MM.1S (cell line): ENCODE results near the gene LIMCH1.
"Not testable (repeated sequence)": the region's sequence is repeated elsewhere in the genome, so short reads cannot be mapped to it uniquely, and the experiment has no call there.

Experiments used
- DNase-seq: peaks from one replicate; pipeline ENCODE4 v3.0.0-alpha.2; 2015
- H2AFZ ChIP-seq: fragments of 300-600 bp; sonication (generic); 2 replicates; pipeline ENCODE4 v1.6.0; 2016; ENCODE audit warnings: antibody characterized with exemption, low read length
- H3F3A ChIP-seq: fragments of 300-600 bp; sonication (generic); 2 replicates; pipeline ENCODE4 v1.6.1; 2016; ENCODE audit warnings: mild to moderate bottlenecking, antibody characterized with exemption, low read length, moderate library complexity, mixed read lengths; ENCODE audit not compliant: insufficient read depth
- H3K27ac ChIP-seq: fragments of 300-600 bp; sonication (generic); 2 replicates; pipeline ENCODE4 v1.5.1; 2016; ENCODE audit warnings: mild to moderate bottlenecking, low read length
- H3K27me3 ChIP-seq: fragments of 300-600 bp; sonication (generic); replicated peaks from 2 replicates; pipeline ENCODE4 v1.6.0; 2016; ENCODE audit warnings: low read length; ENCODE audit not compliant: insufficient read depth
- H3K36me3 ChIP-seq: fragments of 300-600 bp; sonication (generic); replicated peaks from 2 replicates; pipeline ENCODE4 v1.6.1; 2016; ENCODE audit warnings: mild to moderate bottlenecking, low read length, mixed read lengths; ENCODE audit not compliant: insufficient read depth
- H3K4me1 ChIP-seq: fragments of 300-600 bp; sonication (generic); 2 replicates; pipeline ENCODE4 v1.6.1; 2016; ENCODE audit warnings: low read length, mixed read lengths
- H3K4me2 ChIP-seq: fragments of 300-600 bp; sonication (generic); 2 replicates; pipeline ENCODE4 v1.6.0; 2016; ENCODE audit warnings: low read depth, low read length
- H3K4me3 ChIP-seq: fragments of 300-600 bp; sonication (generic); 2 replicates; pipeline ENCODE4 v1.5.1; 2016; ENCODE audit warnings: low read length, mixed read lengths
- H3K79me2 ChIP-seq: fragments of 300-600 bp; sonication (generic); 2 replicates; pipeline ENCODE4 v1.6.1; 2016; ENCODE audit warnings: mixed run types, low read length, mixed read lengths
- H3K9ac ChIP-seq: fragments of 300-600 bp; sonication (generic); 2 replicates; pipeline ENCODE4 v1.6.1; 2016; ENCODE audit warnings: low read length, mixed read lengths
- H3K9me2 ChIP-seq: fragments of 300-600 bp; sonication (generic); replicated peaks from 2 replicates; pipeline ENCODE4 v1.6.1; 2016; ENCODE audit warnings: mild to moderate bottlenecking, low read length, mixed read lengths; ENCODE audit not compliant: insufficient read depth
- H3K9me3 ChIP-seq: fragments of 300-600 bp; sonication (generic); replicated peaks from 2 replicates; pipeline ENCODE4 v1.6.1; 2016; ENCODE audit warnings: mild to moderate bottlenecking, low read length, mixed read lengths; ENCODE audit not compliant: insufficient read depth
- H4K20me1 ChIP-seq: fragments of 300-600 bp; sonication (generic); 2 replicates; pipeline ENCODE4 v1.6.1; 2016; ENCODE audit warnings: mild to moderate bottlenecking, low read length, moderate library complexity, mixed read lengths; ENCODE audit not compliant: insufficient read depth
- CTCF ChIP-seq: fragments of 300-600 bp; sonication (generic); IDR thresholded peaks from 2 replicates; pipeline ENCODE4 v1.5.1; 2016; ENCODE audit warnings: antibody characterized with exemption, low read length, mixed read lengths
- EZH2 ChIP-seq: fragments of 300-600 bp; sonication (generic); optimal IDR thresholded peaks from 2 replicates; pipeline ENCODE3; 2017; ENCODE audit warnings: low read depth, mild to moderate bottlenecking, antibody characterized with exemption, low read length, mixed read lengths
- EZH2phosphoT487 ChIP-seq: fragments of 300-600 bp; sonication (generic); IDR thresholded peaks from 2 replicates; pipeline ENCODE4 v1.6.1; 2018; ENCODE audit warnings: antibody characterized with exemption, low read length

LIMCH1 gene

GRCh38 chr4:41703785-41704184 is 165.8 kb downstream of the LIMCH1 start:
- Histone ChIP-seq H3K4me3 (no peak overlapping the region), H3K9ac (no peak overlapping the region), H3K27ac (no peak overlapping the region), H3K79me2 (no peaks in the 10 kb centered on the region), H3K36me3 (no peaks in the 10 kb centered on the region), H3K9me2 (no peaks in the 10 kb centered on the region), H4K20me1 (no peaks in the 10 kb centered on the region), H3F3A (no peaks in the 10 kb centered on the region), H2AFZ (no peak overlapping the region), H3K9me3 (no peaks in the 10 kb centered on the region), H3K4me2 (no peak overlapping the region), H3K4me1 (no peaks in the 10 kb centered on the region), H3K27me3 (no peaks in the 10 kb centered on the region)
- DNase-seq, result no peak
- TF ChIP-seq CTCF (no peak), EZH2phosphoT487 (no peak), EZH2 (no peak)

GRCh38 chr4:41709844-41710481 is 172.0 kb downstream of the LIMCH1 start:
- no peak overlapping the region for H3K4me2 ChIP-seq
- no peak overlapping the region for H2AFZ ChIP-seq
- no peak for DNase-seq
- H3K36me3 ChIP-seq, result no peaks in the 10 kb centered on the region
- no peak overlapping the region for H3K9ac ChIP-seq
- no peak overlapping the region for H3K27ac ChIP-seq
- H4K20me1 ChIP-seq, result no peaks in the 10 kb centered on the region
- no peaks in the 10 kb centered on the region for H3K9me3 ChIP-seq
- no peaks in the 10 kb centered on the region for H3K27me3 ChIP-seq
- H3K4me1 ChIP-seq, result no peaks in the 10 kb centered on the region
- H3F3A ChIP-seq, result no peaks in the 10 kb centered on the region
- no peaks in the 10 kb centered on the region for H3K79me2 ChIP-seq
- H3K4me3 ChIP-seq, result no peak overlapping the region
- no peak for TF ChIP-seq CTCF
- no peak for TF ChIP-seq EZH2
- no peak for TF ChIP-seq EZH2phosphoT487
- no peaks in the 10 kb centered on the region for H3K9me2 ChIP-seq

GRCh38 chr4:41711654-41712053 is 173.7 kb downstream of the LIMCH1 start:
- not testable (repeated sequence) for H3F3A ChIP-seq, H3K9me2 ChIP-seq, H3K4me2 ChIP-seq, H3K9ac ChIP-seq, H3K27ac ChIP-seq, H4K20me1 ChIP-seq, H3K79me2 ChIP-seq, H2AFZ ChIP-seq, H3K9me3 ChIP-seq, H3K4me1 ChIP-seq, DNase-seq, H3K27me3 ChIP-seq, H3K4me3 ChIP-seq, H3K36me3 ChIP-seq

GRCh38 chr4:41712425-41712824 is 174.5 kb downstream of the LIMCH1 start:
- H3K4me1 ChIP-seq, result no peaks in the 10 kb centered on the region
- no peaks in the 10 kb centered on the region for H3K9me3 ChIP-seq
- H3K36me3 ChIP-seq, result no peaks in the 10 kb centered on the region
- H3K27ac ChIP-seq, result no peak overlapping the region
- no peak overlapping the region for H3K4me3 ChIP-seq
- no peaks in the 10 kb centered on the region for H3K27me3 ChIP-seq
- no peaks in the 10 kb centered on the region for H3F3A ChIP-seq
- H3K4me2 ChIP-seq, result no peak overlapping the region
- no peak overlapping the region for H3K9ac ChIP-seq
- no peaks in the 10 kb centered on the region for H3K79me2 ChIP-seq
- DNase-seq, result no peak
- no peaks in the 10 kb centered on the region for H3K9me2 ChIP-seq
- H2AFZ ChIP-seq, result no peak overlapping the region
- TF ChIP-seq EZH2, result no peak
- TF ChIP-seq EZH2phosphoT487, result no peak
- no peak for TF ChIP-seq CTCF
- H4K20me1 ChIP-seq, result no peaks in the 10 kb centered on the region
